Right atrium auricular region (tissue), 2 donors: ENCODE data around the gene PITX1. TPM values are rescaled to one million over a fixed set of nuclear protein-coding genes. Genes with fewer than 3 reads are reported as not detected.

Experiments
- DNase-seq: peaks from one replicate; pipeline ENCODE4 v3.0.0-alpha.2; 2019; ENCODE audit warnings: low spot score
- H3K27ac ChIP-seq, 2 donors: fragments of 200-600 bp; sonication (generic); 1 replicate in 1 of 2; 2 replicates in 1 of 2; pipeline ENCODE4 v1.5.1; 2016 to 2019
- H3K27me3 ChIP-seq, 2 donors: fragments of 200-600 bp; sonication (generic); one replicate each; pipeline versions ENCODE4 v1.5.1 to v1.6.0; 2017 to 2019
- H3K36me3 ChIP-seq: fragments of 200-600 bp; sonication (generic); one replicate; pipeline ENCODE4 v1.5.1; 2016
- H3K4me1 ChIP-seq, 2 donors: fragments of 200-600 bp; sonication (generic); one replicate each; pipeline versions ENCODE4 v1.5.1 to v1.6.0; 2017 to 2019
- H3K4me3 ChIP-seq, 2 donors: fragments of 200-600 bp; sonication (generic); 1 replicate in 1 of 2; 2 replicates in 1 of 2; pipeline ENCODE4 v1.5.1; 2017 to 2019; ENCODE audit warnings: mild to moderate bottlenecking in 1 of 2, moderate library complexity in 1 of 2
- H3K9me3 ChIP-seq, 2 donors: fragments of 200-600 bp; sonication (generic); one replicate each; pipeline ENCODE4 v1.5.1; 2019
- CTCF ChIP-seq, 2 donors: fragments of 200-600 bp; sonication (generic); IDR thresholded peaks; one replicate each; pipeline ENCODE4 v1.5.1; 2019; ENCODE audit warnings: antibody characterized with exemption in 2 of 2
- total RNA-seq, 2 donors: library from RNA; depleted of rRNA; stranded (reverse); fragments of >200 nt; gene quantifications; one replicate each; pipeline ENCODE4 v1.1.0, GENCODE V29; 2016

PITX1 gene
- total RNA-seq, 2 donors from 2014 or later: not detected

DNA sequence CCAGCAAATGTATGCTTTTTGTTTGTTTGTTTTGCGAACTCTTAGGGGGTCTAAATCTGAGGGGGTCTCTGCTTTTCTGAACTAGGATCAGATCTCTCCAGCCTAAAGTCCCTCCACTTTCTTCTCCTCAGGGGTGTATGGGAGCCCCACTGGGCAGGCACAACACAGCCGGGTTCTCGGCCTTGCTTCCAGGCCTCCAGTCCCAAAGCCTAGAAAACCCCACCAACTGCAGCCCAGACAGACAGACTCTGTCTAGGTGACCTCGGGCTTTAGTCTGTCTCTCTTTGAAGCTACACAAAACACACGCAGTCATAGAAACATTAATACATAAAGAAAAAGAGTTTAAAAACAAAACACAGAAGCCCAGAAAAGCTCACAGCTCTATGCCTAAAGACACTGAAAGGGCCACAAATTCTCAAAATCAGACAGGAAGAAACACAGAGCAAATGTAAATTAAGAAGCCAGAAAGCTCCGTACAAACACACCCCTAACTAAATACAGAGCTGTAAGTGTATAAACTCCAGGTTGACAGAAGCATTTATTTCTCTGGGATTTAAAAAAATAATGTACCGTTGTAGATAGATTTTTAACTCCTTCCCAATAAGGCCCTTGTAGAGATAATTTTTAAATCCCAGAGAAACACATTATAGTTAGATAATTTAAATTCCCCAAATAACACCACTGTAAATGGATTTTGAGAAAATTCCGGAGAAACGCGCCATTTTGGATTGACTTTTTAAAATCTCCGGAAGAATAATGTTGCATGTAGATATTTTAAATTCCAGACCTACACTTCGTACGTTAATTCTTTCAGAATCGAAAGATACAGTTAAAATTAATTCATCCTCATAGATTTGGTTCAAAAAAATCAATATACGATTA lies 2.0 kb downstream of the PITX1 start:
- TF ChIP-seq CTCF (IDR thresholded peaks at IDR 0.05): no peak
- no peaks in the 10 kb centered on the region for H3K36me3 ChIP-seq
- peaks cover 0 to 55% of the 10 kb centered on the region in 2 donors for H3K4me1 ChIP-seq
- H3K27me3 ChIP-seq: peaks cover 62 to 67% of the 10 kb centered on the region in 2 donors
- no peak overlapping the region for H3K27ac ChIP-seq
- no peaks in the 10 kb centered on the region for H3K9me3 ChIP-seq
- no peak overlapping the region for H3K4me3 ChIP-seq
- no peak for DNase-seq

GRCh38 chr5:135030956-135031812 lies 2.8 kb downstream of the PITX1 start:
- Histone ChIP-seq H3K36me3 (no peaks in the 10 kb centered on the region), H3K4me3 (peak overlapping the region in 1 of 2 donors; percentile 26)

DNA sequence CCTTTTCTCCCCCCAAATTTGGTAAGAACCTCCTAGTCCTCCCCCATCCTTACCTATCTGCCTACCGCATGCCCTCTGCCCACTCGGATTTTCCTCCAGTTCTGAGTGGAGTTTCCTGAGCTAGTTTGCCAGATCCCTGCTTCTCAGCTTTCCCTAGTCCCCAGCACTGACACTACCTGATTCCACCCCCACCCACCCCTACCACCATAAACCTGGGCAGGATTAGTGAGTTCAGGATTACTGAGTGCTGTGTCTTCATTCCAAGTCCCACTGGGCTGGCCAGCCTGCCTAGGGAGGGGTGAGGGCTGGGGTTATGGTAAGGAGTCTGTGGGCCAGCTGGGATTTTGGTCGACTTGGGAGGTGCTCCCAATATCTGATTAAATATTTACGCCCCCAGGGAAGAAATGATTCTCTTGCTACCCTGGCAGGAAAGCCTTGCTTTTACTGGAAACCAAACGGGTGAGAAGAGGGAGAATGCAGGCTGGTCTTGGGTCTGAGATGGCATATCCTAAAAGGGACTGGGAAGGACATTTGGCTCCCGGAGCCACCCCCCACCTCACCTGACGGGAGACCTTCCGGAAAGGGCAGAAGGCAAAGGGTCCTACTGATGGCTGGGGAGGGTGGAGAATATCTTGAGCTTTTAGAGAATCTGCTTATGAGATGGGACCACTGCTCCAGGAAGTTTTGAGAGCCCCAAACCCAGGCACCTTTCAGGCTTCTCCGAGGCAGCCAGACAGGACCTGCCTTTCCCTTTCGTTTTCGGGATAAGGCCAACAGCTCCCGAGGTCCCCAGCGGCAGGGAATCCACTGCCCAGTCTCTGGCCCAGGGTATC lies 3.7 kb downstream of the PITX1 start:
- Histone ChIP-seq H3K4me1 (peaks cover 0 to 55% of the 10 kb centered on the region in 2 donors), H3K27ac (no peak overlapping the region)

More at GRCh38 chr5:135030956-135031812, 2.8 kb downstream of the PITX1 start:
- Histone ChIP-seq H3K27me3 (peaks cover 61 to 63% of the 10 kb centered on the region in 2 donors), H3K9me3 (no peaks in the 10 kb centered on the region), H3K4me1 (peaks cover 0 to 55% of the 10 kb centered on the region in 2 donors), H3K27ac (no peak overlapping the region)
- DNase-seq: no peak
- no peak for TF ChIP-seq CTCF (IDR thresholded peaks at IDR 0.05)

DNA sequence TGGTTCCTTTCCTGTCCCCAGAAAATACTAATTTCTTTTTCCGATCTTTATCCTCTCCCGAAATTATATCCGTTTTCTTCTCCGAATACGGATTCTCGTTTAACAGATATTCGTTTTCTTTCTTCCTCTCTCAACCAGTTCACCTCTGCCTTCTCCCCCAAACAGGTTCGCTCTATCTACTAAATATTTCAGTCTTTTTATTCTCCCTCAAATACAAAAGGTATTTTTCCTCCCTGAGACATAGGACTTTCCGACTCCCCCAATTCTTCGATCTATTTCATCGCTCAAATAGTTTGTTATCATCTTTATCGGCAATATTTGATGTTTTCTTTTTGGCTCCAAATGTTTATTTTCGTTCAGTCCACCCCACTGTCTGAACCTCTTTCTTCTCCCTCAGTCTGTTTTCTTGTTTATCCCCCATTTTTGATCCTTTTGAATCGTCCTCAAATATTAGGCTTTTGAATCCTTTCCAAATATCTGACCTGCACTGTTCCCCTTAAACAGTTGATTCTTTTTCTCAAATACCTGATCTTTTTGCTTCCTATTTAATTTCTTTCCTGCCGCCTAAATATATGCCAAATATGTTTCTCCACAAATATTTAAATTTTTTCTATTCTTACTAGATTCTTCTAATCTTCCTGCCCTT lies 4.4 kb downstream of the PITX1 start:
- H3K36me3 ChIP-seq: no peaks in the 10 kb centered on the region
- peaks cover 0 to 54% of the 10 kb centered on the region in 2 donors for H3K4me1 ChIP-seq
- H3K27me3 ChIP-seq: peaks cover 51 to 63% of the 10 kb centered on the region in 2 donors
- no peak for TF ChIP-seq CTCF (IDR thresholded peaks at IDR 0.05)
- H3K27ac ChIP-seq: no peak overlapping the region
- no peak overlapping the region for H3K4me3 ChIP-seq
- no peaks in the 10 kb centered on the region for H3K9me3 ChIP-seq
- DNase-seq: no peak

More for the DNA sequence above, 3.7 kb downstream of the PITX1 start:
- DNase-seq: no peak
- no peaks in the 10 kb centered on the region for H3K9me3 ChIP-seq
- peaks cover 57 to 63% of the 10 kb centered on the region in 2 donors for H3K27me3 ChIP-seq
- H3K36me3 ChIP-seq: no peaks in the 10 kb centered on the region
- no peak for TF ChIP-seq CTCF (IDR thresholded peaks at IDR 0.05)
- peak overlapping the region in 1 of 2 donors; percentile 26 for H3K4me3 ChIP-seq
